Stimulated activated naive CD4-positive, alpha-beta T cell treated with Interleukin-2 at 50 U/mL for 16 hours (primary cell): Measurements from ENCODE around the gene DPP9.

ENCODE experiments used
- DNase-seq: peaks from one replicate; lab custom pipeline; 2025; lab: John Stamatoyannopoulos, UW

The DPP9 gene

DNA sequence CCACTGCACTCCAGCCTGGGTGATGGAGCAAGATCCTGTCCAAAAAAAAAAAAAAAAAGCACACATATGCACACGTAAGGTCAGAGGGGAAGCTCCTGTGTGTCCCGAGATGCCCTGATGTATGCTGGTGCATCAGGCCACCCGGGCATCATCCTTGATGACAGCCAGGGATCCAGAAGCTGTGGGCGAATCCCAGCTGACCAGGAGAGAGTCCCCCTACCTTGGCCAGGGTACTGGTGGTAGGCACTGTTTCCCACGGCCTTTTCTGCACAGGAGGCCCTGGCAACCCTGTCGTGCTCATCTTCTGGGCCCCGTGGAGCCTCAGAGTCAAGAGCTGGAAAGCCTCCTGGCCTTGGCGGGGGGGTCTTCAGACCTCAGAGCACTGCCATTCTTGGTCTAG is 67.5 kb downstream of the DPP9 start:
- no peak for DNase-seq

DNA sequence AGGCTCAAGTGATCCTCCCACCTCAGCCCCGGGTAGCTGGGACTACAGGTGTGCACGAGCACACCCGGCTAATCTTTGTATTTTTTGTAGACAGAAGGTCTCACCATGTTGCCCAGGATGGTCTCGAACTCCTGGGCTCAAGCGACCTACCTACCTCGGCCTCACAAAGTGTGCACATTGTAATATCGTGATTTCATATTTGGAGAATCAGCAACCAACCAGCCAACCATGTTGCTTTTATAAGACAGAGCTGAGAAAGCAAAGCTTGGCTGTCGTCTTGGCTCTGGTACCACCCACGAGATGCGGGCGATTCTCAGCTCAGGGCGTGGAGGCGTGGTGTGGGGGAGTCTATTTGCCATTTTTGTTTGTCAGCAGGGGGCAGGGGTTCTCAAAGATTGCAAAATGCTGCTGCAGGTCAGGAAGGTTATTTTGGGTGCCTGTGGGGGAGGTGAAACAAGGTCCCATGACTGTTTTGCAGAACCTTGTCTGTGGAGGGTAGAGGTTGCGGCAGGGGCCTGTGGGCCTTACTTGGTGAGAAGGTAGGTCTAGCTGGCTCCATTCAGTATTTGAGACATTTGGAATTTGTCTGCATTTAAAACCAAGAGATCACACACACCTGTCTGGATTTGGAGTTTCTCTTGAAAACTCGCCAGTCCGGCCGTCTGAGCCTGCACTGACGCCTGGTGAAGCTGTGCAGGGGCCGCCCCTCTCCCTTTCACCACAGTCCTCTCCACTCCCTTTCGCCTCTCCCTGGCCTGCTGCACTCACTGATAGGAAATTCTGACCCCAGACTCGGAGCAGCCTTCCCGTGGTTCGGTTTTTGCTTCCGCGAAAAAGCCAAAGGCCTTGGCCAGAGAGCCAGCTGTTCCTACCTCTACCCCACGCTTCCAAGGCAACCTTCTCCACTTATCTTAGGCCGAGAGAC is 68.9 kb downstream of the DPP9 start:
- no peak for DNase-seq

DNA sequence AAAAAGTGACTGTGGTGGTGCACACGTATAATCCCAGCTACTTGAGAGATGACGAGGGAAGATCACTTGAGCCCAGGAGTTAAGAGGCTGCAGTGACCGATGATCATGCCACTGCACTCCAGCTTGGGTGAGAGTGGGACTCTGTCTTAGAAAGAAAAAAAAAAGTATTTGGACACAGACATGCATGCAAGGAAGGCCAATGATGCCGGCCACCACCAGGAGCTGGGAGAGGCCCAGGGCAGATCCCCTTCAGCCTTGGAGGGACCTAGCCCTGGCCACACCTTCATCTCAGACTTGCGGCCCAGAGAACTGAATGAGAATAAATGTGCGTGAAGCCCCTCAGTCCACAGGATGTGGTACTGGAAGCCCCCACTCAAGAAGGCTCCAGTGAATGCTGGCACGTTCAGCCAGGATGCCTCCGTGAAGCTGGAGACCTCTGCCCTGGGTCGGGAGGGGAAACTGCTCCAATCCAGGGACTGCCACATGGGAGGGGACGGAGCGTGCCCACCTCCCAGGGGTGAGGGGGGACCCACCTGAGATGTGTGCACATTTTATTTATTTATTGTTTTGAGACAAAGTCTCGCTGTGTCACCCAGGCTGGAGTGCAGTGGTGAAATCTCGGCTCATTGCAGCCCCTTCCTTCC is 69.7 kb downstream of the DPP9 start:
- DNase-seq: no peak

- no peak for DNase-seq
Observed at GRCh38 chr19:4652075-4652474, 71.6 kb downstream of the DPP9 start.

GRCh38 chr19:4650159-4650558 is 73.5 kb downstream of the DPP9 start:
- no peak for DNase-seq

DNA sequence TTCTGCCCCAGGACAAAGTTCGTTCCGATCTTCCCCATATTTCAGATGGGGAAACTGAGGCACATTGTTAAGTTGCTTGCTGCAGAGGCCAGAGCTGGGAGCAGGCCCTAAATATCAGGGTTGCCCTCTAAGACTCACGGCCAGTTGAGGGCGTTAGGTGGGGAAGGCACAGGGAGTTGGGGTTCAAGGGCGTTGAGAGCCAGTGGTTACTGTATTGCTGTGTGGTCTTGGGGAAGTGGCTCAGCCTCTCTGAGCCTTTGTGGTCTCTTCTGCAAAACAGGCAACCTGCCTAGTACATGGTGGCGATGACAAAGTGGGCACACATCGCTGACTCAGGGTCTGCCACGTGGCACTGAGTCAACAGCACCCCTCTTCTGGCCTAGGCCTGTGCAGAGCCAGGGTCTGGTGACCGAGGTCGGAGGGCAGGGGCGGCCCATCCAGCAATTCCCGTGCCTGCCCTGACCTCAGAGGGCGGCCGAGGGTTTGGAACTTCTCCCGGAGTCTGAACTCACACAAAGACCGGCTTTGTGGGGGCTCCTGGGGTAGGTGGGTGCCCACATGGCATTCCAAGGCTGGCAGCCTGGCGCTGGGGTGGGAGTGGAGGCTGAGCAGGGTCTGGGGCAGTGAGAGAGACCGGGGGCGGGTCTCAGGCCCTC is 74.1 kb downstream of the DPP9 start:
- DNase-seq: no peak

DNA sequence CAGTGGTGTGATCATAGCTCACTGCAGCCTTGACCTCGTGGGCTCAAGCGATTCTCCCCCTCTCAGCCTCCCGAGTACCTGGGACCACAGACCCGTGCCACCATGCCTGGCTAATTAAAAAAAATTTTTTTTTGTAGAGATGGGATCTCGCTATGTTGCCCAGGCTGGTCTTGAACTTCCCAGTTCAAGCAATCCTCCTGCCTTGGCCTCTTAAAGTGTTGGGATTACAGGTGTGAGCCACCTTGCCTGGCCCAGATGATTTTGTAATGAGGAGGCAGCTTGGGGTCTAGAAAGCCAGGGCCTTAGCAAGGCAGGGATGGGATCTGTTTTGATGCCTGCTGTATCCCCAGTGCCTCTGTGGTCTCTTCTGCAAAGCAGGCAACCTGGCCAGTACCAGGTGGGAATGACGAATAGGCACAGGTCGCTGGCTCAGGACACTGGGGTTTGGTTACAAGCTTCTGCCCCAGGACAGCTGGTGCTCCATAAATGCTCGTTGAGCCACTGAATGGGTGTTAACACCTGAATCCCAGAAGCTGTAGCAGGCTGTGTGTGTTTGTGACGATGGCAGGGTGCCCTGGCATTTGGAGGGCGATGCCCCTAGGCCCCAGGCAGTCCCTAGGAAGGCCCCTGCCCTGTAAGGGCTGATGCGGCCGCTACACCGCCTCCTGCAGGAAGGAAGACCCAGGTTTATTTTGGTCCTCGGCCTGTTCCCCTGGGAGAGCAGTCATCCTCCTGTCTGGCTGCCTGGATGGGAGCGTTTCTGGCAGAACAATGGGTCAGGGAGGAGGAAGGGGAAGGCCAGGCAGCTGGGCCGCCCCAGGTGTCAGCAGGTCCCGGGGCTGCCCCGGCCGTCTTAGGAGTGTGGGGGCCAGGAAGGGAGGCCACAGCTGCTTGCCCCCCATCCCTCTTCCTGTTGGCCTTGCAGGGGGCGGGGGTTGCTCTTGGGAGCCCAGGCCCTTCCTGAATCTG is 75.7 kb downstream of the DPP9 start:
- no peak for DNase-seq

GRCh38 chr19:4645718-4646117 is 77.9 kb downstream of the DPP9 start:
- DNase-seq: no peak

DNA sequence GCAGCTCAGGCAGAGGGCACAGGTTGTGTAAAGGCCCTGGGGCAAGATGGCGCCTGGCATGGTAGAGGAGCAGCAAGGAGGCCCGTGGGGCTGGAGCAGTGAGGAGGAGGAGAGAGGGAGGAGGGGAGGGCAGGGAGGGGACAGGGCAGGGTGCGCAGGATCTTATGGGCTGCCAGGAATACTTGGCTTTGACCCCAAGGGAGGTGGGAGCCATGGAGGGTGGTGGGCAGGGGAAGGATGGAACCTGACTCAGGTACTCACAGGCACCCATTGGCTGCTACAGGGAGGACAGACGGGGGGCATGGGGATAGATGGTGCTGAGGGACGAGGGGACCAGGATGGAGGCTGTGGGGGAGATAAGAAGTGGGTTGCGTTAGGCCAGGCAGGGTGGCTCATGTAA is 81.0 kb downstream of the DPP9 start:
- DNase-seq: no peak

- DNase-seq: no peak
Observed at GRCh38 chr19:4641132-4641531, 82.5 kb downstream of the DPP9 start.

- DNase-seq: no peak
Observed at GRCh38 chr19:4640247-4641000, 83.2 kb downstream of the DPP9 start.

DNA sequence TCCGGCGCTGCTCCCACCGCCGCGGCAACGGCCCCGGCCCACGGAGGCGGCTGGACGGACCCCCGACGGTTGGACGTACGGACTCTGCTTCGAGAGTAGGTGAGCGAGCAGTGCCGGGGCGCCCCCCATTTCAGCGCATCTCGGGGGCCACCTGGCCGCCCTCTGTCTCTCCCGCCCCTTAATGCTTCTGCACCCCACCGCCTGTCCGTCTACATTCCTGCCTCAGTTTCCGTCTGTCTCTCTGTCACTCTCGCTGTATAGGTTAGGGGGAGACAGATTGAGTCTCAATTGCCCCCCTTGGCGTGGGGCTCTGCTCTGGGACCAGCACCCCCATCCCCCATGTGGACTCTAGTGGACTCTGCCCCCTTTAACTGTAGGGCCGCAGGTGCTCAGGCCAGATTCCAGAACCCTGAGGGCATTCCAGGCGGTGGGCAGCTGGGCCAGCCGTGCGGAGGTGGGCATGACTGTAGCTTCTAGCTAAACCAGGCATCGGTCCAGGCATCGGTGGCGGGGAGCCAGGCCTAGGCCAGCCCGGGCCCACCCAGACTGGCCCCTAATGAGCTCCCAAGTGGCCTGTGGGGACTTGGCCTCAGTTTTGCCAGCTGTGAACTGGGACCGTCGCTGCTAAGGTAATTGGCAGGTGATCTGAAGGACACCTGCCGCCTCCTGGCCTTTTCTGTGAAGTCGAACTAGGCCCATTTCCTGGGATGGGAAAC is 84.0 kb downstream of the DPP9 start:
- no peak for DNase-seq

DNA sequence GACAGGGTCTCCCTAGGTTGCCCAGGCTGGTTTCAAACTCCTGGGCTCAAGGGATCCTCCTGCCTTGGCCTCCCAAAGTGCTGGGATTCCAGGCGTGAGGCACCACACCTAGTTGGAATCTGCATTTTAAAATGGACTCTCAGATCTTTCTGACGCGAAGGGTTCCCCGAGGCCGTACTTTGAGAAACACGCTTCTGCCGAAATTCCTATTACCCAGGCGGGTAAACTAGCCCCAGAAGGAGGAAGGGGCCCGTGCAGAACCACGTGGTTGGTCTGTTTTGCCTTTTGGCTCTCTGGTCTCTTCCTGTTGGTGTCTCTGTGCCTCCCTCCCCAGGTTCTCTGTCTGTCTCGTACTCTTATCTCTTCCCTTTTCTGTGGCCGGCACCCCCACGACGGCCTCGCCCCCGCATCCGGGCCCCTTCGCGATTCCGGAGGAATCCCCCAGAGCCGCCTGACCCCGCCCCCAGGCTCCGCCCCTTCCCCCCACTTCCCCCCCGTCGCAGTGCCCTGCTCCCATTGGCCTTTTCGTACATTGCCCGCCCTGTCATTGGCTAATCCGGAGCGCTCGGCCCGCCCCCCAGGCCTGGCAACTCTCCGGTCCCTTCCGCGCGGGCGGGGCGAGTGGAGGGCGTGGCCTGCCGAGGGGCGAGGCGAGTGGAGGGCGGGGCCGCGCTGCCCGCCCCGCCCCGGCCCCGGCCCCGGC is 84.7 kb downstream of the DPP9 start, which contains the start of gene TNFAIP8L1:
TSS of gene TNFAIP8L1 (plus strand) at position 689 of the 703 bp plus-strand sequence. CDS start 12,354 bp downstream, outside the sequence.
- DNase-seq: peak; percentile 99

DNA sequence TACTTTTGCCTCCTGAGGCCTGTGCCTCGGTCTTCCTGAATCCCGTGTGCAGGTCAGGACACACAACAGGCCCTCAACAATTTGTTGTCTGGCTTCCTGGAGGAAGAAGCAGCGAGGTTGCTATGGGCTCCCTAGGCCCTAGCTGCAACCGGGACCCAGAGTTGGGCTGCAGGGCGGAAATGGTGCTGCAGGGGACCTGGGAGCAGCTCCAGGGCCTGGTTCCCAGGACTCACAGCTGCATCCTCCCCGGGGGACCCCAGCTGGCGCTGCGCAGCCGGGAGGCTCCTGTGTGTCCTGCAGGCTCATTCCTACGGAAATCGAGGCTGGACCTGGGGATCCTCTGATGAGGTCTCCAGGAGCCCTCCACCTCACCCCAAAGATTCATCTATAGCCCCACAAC is 85.3 kb downstream of the DPP9 start:
- DNase-seq: no peak

DNA sequence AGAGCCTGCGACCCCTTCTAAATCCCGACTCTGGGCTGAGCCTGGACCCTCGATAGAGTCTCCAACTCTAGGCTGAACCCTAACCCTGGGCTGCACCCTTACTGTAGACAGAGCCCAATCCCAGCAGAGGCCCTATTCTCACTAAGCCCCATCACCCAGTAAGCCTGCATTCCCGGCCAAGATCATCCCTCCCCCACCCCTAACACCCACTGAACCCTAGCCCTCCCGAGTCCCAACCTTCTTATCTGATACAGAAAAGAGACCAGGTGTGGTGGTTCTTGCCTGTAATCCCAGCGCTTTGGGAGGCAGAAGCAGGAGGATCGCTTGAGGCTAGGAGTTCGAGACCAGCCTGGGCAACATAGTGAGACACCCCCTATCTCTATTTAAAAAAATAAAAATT is 86.9 kb downstream of the DPP9 start:
- DNase-seq: no peak

DNA sequence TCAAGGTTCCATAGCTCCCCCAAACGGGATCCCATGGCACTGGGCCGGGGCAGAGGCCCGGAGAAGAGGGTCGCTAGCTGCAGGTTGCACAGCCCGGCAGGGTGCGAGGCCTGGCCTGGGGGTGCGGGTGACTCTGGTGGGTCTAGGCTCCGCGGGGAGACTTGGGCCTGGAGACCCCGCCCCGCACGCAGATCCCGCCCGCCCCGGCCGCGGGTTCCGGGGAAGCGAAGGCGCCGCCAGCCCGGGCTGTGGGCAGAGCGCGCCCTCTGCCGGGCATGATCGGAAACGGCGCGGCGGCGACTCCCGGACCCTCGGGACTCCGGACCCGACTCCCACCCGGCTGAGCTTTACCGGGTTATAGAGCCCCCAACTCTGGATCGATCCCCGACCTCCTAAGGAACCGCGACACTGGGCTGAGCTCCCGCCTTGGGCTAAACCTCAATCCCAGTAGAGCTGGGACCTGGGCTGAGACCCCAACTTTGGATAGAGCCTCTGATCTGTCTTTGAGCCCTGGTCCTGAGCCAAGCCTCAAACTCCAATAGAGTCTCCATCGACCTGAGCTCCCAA is 87.4 kb downstream of the DPP9 start:
- peak; percentile 66 for DNase-seq

GRCh38 chr19:4635754-4636116 is 87.9 kb downstream of the DPP9 start:
- DNase-seq: no peak

GRCh38 chr19:4633140-4633967 is 90.3 kb downstream of the DPP9 start:
- peak; percentile 11 for DNase-seq
